GM18858 (cell line): ENCODE data around the gene NUDT2.
"Not testable (repeated sequence)": the region's sequence is repeated elsewhere in the genome, so short reads cannot be mapped to it uniquely, and the experiment has no call there.

ENCODE experiments used
- ATAC-seq: cut with Tn5 transposase; IDR thresholded peaks from one replicate; pipeline ENCODE4 v1.9.1; 2021; ENCODE audit not compliant: unreplicated experiment

Gene NUDT2

GRCh38 chr9:34334916-34335315 lies 5.5 kb downstream of the NUDT2 start:
- no peak for ATAC-seq

- ATAC-seq, result no peak
Observed at GRCh38 chr9:34335376-34335775, 6.0 kb downstream of the NUDT2 start.

GRCh38 chr9:34337403-34337802 lies 8.0 kb downstream of the NUDT2 start:
- no peak for ATAC-seq

GRCh38 chr9:34338079-34338478 lies 8.7 kb downstream of the NUDT2 start:
- not testable (repeated sequence) for ATAC-seq

GRCh38 chr9:34338665-34339385 lies 9.5 kb downstream of the NUDT2 start:
- no peak for ATAC-seq

GRCh38 chr9:34341659-34342295 lies 12.4 kb downstream of the NUDT2 start:
- ATAC-seq, result no peak

GRCh38 chr9:34343090-34343489 lies 13.7 kb downstream of the NUDT2 start:
- no peak for ATAC-seq

DNA sequence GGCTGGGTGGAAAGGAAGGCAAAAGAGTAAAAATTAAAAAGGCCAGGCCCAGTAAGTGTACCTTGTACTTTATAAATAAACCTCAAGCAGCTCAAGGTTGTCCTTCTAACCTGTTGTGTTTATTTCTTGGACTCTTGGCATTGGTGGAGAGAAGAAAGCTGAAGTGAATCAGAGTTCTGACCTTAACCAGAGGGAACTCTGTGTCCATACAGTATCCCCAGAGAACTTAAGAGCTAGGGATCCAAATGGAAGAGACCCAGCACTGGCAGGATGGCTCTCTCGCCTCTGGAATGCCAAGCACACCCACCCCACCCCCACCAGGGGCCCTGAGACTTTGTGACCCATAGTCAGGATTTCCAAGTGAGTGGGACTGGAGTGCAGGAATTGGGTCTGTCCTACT lies 14.2 kb downstream of the NUDT2 start:
- ATAC-seq, result no peak

GRCh38 chr9:34346873-34347799 lies 17.8 kb downstream of the NUDT2 start:
- ATAC-seq, result no peak

DNA sequence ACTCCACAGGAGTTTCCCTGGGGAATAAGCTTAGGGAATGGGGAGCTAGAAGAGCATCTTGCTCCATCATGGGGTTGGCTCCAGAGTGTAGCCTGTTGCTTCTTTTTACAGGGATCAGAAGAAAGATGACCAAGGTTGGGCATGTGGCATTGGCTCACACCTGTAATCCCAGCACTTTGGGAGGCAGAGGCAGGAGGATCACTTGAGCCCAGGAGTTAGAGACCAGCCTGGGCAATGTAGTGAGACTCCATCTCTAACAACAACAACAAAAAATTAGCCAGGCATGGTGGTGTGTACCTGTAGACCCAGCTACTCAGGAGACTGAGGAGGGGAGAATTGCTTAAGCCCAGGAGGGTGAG lies 18.4 kb downstream of the NUDT2 start:
- no peak for ATAC-seq

DNA sequence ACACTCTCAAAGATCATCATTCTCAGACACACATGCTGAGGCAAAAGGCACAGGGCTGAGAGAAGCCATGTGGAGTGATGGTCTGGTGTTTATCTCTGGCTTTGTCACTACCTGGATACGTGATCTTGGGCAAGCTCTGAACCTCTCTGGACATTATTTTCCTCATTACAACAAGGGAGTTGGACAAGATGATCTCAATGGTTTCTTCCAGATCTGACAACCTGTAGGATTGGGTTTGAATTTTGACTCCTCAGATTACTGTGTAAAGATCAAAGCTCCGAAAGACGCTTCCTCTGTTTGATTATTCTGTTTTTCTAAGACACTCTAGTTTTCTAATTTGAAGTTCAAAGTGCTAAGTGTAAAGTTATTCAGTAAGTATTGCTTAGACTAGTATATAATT lies 20.0 kb downstream of the NUDT2 start:
- ATAC-seq, result no peak

GRCh38 chr9:34352122-34352652 lies 22.8 kb downstream of the NUDT2 start:
- not testable (repeated sequence) for ATAC-seq

GRCh38 chr9:34352957-34353356 lies 23.6 kb downstream of the NUDT2 start:
- not testable (repeated sequence) for ATAC-seq

GRCh38 chr9:34362614-34363214 lies 33.3 kb downstream of the NUDT2 start:
- ATAC-seq, result no peak

GRCh38 chr9:34363619-34364351 lies 34.4 kb downstream of the NUDT2 start:
- no peak for ATAC-seq

DNA sequence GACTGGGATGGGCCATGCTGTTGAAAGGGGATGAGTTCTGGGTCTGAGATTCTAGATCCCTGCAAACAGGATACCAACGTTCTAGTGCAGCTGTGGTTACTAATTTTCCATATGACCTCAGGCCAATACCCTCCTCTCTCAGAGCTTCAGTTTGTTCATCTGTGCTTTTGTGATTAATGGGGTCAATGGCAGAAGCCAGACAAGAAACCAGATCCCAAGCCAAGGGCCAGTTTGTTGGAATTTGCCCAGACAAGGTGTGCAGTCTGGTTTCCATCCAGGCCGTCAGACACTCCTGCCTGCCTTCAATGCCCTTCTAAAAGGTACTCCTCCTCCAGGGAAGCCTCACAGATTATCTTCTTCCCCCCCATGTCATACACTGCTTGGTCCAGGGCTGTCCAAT lies 35.9 kb downstream of the NUDT2 start:
- no peak for ATAC-seq

DNA sequence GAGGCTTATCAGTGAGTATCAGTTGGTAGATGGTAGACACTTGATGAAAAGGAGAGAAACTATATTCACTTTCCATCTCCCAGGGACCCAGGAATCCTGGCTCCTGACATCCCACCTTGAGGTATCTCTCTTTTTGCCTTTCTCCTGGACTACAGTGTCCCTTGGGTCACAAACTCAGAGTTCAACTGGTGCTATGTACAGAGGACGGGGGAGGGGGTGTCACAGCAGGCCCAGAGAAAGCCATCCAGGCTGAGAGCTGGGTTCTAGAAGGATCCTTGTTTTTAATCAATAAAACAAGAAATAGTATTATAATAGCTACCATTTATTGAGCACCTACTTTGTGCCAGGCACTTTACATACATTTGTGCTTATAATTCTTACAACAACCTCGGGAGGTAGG lies 37.0 kb downstream of the NUDT2 start:
- no peak for ATAC-seq

GRCh38 chr9:34367751-34368410 lies 38.5 kb downstream of the NUDT2 start:
- ATAC-seq, result not testable (repeated sequence)

DNA sequence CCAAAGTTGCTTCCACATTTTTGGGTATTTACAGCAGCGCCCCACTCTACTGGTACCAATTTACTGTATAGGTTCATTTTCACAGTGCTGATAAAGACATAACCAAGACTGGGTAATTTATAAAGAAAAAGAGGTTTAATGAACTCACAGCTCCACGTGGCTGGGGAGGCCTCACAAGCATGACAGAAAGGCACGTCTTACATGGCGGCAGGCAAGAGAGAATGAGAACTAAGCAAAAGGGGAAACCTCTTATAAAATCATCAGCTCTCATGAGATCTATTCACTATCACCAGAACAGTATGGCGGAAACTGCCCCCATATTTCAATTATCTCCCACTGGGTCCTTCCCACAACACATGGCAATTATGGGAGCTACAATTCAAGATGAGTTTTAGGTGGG lies 39.4 kb downstream of the NUDT2 start:
- ATAC-seq, result not testable (repeated sequence)

- no peak for ATAC-seq
Observed at GRCh38 chr9:34369636-34370035, 40.3 kb downstream of the NUDT2 start.
